NK-92 treated with Interleukin-12 subunit alpha and Interleukin-12 subunit beta, amount 100 ng/mL, for 24 hours (cell line): ENCODE data around the gene PRXL2B.

Source experiments
- DNase-seq: peaks from one replicate; lab custom pipeline; 2025; lab: John Stamatoyannopoulos, UW

The PRXL2B gene

GRCh38 chr1:2585318-2586092 is 1.1 kb upstream of the PRXL2B start:
- peak; percentile 60 for DNase-seq

GRCh38 chr1:2587071-2587859 is 688 bp downstream of the PRXL2B start:
- DNase-seq: no peak

- DNase-seq: no peak
These were observed 1.4 kb downstream of the PRXL2B start for GRCh38 chr1:2587860-2588571.

GRCh38 chr1:2588661-2589430 is 2.3 kb downstream of the PRXL2B start:
- DNase-seq: no peak

- DNase-seq: no peak
These were observed 3.1 kb downstream of the PRXL2B start for GRCh38 chr1:2589431-2590232.

- no peak for DNase-seq
These were observed 3.9 kb downstream of the PRXL2B start for GRCh38 chr1:2590233-2591141.

- DNase-seq: no peak
These were observed 4.6 kb downstream of the PRXL2B start for GRCh38 chr1:2591233-2591580.

GRCh38 chr1:2591581-2592261 is 5.1 kb downstream of the PRXL2B start:
- DNase-seq: no peak

- no peak for DNase-seq
These were observed 6.1 kb downstream of the PRXL2B start for GRCh38 chr1:2592672-2593071.

- no peak for DNase-seq
These were observed 6.8 kb downstream of the PRXL2B start for GRCh38 chr1:2593251-2593878.

GRCh38 chr1:2594001-2594640 is 7.5 kb downstream of the PRXL2B start:
- no peak for DNase-seq

GRCh38 chr1:2594641-2595131 is 8.1 kb downstream of the PRXL2B start:
- DNase-seq: no peak

- DNase-seq: no peak
These were observed 8.8 kb downstream of the PRXL2B start for GRCh38 chr1:2595261-2595811.

- DNase-seq: no peak
These were observed 9.4 kb downstream of the PRXL2B start for GRCh38 chr1:2595812-2596529.

- DNase-seq: no peak
These were observed 10.2 kb downstream of the PRXL2B start for GRCh38 chr1:2596530-2597333.
